AG20443 (cell line): ENCODE results near the gene ITGBL1.

Experiments
- DNase-seq: peaks from one replicate; pipeline ENCODE4 v3.0.0; 2012; ENCODE audit warnings: low spot score, mixed read lengths

ITGBL1 gene

GRCh38 chr13:101626925-101627555, 174.6 kb downstream of the ITGBL1 start:
- DNase-seq, result no peak

GRCh38 chr13:101627556-101627943, 175.1 kb downstream of the ITGBL1 start:
- DNase-seq, result no peak

DNA sequence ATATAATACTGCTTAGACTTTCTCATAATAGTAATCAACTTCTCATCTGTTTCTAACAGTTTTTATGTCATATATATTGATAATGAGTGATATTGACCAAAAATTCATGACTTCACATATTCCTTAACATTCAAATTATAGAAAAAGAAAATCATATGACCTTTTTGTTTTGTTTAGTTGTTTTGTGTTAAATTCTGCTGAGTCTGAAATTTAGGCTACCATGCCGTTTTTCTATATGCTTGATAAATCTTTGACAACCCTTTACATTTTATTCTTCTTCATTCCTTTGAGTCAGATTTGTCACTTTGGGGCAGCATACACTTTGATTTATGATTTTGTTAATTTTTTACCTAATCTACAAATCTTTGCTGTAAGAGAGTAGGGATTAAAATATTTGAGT, 176.4 kb downstream of the ITGBL1 start:
- no peak for DNase-seq

- DNase-seq, result no peak
These were observed 178.9 kb downstream of the ITGBL1 start for GRCh38 chr13:101631395-101631794.

GRCh38 chr13:101634142-101634541, 181.7 kb downstream of the ITGBL1 start:
- DNase-seq, result no peak

- DNase-seq, result no peak
These were observed 187.2 kb downstream of the ITGBL1 start for GRCh38 chr13:101639711-101640110.

DNA sequence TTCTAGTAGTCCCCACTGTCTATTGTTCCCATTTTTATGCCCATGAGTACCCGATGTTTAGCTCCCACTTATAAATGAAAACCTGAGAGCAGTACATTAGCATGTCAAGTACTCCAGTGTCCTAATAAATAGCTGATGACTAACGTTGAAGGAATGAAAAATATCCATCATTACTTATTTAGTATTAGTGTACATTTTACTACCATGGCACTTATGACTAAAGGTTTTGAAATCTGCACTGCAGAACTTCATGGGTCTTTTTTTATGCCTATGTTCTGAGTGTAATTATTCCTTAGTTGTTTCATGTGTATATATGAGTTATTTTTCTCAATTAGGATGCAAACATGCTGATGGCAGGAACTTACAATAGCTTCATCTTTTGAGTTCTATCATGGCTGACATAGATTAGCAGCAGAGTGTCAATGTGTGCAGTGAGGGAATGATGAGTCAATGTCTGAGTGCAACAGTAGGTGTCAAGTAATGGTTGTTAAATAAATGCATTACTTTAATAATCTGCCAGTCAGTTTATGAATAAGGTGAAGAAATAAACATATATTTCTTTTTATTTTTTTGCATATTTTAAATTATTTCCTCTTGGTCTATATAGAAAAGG, 188.4 kb downstream of the ITGBL1 start:
- peak; percentile 12 for DNase-seq

DNA sequence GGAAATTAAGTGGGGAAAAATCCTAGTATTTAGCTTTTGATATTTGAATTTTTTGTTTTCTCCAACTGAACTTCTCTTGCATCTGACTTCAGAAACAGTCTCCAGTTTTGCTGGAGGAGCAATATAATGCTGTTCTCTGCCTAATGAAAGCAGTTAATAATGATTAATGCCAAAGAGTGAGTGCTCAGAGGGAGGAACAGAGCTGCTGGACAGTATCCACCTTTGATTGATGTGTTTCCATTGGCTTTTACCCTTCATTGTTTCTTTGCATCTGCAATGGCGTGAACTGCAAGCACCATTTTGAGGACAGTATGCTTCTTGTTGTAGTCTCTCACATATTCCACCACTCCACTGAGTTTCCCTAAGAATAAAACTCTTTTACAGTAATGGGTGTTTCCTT, 193.4 kb downstream of the ITGBL1 start:
- no peak for DNase-seq

DNA sequence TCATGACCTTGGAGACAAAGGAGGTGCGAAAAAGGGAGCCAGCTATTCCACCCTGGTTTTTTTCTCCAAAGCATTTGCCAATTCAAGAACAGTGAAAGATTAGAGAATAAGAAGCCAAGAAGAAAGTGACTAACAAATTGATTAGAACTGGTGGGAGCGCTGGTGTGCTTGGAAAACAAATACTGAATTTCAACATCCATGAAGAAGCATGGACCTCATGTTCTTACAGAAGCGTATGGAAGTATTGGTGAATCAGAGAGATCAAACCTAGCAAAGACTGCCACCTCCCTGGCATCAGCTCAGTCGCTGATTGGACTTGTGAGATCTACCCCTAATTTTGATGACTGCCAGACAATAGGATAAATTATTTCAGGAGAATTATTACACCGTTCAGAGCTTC, 195.3 kb downstream of the ITGBL1 start:
- no peak for DNase-seq

DNA sequence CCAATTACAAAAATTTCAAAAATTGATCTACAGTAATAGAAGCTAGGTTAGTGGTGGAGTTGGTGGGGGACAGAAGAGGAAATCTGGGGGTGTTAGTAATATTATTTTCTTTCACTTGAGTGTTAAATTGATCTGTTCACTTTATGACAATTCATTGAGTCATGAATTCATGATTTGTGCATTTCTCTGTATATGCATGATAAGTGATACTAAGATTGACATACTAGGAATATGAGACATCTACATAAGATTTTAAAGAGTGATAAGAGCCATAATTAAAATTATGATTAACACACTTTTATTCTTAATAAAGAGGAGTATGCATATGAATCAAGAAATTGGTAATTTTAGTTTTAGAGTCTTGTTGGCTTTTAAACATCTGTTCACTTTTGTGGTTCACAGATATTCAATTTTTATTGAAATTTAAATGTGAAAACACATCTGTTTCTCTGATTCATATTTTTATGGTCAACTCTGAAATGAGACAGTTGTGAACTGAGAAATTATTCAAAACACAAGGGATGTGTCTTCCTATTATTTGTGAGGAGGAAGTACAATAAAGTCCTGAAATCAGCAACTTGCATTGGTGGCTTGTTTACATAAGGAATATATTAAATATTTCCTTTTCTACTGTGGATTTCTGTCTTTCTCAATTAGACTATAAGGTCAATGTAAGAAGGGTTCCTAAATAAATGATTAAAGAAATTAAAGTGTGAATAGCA, 196.5 kb downstream of the ITGBL1 start:
- DNase-seq, result no peak

- DNase-seq, result peak; percentile 61
These were observed 197.1 kb downstream of the ITGBL1 start for GRCh38 chr13:101649488-101650126.

DNA sequence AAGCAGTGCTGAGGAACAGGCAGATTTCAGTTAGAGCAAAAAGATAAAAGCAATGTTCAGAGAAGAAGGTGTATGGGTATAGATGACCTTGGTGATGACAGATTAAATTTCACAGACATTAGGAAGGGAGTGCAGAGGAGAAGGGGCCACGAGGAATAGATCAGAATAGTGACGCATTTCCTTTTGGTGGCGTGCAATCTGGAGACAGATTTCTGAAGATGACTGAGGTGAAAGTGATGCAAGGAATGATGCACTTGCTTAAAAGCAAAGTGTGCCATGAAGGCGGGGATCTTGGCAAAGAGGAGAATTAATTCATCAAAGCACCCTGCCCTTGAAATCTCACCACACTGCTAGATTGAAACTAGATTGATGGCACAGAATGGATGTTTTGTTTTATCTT, 202.4 kb downstream of the ITGBL1 start:
- no peak for DNase-seq

- DNase-seq, result no peak
These were observed 203.0 kb downstream of the ITGBL1 start for GRCh38 chr13:101655435-101655834.

DNA sequence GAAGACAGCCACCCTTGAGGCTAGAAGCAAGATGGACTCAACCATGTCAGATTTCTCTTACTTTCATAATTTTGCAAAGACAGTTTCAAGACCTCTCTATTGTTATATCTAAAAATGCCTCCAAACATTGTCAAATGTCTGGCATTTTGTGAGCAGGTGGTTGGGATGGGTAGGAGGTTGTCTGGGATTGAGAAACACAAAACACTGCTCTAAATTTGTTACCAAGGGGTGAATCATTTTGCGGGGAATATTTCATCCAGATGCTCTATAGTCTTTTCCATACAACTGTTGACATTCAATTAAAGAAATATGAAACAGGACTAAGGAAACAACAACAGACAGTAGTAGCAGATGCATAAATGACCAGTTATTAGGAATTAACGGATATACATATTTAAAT, 208.2 kb downstream of the ITGBL1 start:
- DNase-seq, result no peak

DNA sequence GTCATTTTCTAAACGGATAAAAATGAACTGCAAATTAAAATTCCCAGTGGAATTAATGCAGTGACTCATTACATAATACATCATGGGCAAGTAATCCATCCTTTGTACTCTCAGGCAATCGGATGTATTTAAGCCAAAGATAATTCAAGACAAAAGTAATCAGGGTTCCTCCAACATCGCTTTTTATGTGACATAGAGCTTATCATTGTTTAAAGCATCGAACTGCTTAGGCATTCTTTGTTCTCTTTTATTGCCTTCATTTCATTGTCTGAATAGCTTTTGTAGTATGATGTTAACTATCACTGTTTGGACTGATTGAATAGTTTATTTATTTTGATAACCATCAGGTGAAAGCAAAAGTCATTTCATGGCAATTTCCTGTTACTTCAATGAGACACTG, 209.4 kb downstream of the ITGBL1 start:
- DNase-seq, result no peak

DNA sequence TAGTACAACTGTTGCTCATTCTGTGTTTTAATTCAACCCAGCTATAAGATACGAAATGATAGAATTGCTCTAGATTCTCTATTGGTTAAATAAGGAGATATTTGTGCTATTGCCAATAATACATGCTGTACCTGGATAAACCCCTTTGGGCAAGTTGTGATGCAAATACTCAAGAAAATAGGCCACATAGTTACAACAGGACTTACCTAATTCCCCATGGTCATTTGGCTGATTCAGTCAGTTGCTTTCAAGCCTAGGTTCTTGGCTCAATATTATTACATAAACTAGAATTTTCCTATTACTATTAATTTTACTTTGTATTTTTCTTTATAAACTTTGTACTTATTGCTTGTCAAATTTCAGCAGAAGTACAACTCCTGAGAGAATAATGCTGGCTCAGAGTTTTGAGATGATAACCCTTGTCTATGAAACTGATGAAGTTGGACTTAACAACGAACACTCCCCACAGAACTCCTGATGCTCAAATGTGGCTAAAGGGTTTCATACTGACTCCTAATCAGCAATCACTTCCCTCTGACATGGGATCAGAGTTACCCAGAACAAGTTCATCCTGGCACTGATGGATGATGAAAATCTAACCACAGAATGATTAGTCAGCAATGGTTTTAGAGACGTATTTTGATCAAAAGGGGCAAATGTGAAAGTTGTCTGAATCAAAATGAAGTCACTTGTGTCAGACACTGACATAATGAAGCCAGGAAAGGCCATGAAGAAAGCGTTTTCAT, 221.1 kb downstream of the ITGBL1 start:
- DNase-seq, result no peak

DNA sequence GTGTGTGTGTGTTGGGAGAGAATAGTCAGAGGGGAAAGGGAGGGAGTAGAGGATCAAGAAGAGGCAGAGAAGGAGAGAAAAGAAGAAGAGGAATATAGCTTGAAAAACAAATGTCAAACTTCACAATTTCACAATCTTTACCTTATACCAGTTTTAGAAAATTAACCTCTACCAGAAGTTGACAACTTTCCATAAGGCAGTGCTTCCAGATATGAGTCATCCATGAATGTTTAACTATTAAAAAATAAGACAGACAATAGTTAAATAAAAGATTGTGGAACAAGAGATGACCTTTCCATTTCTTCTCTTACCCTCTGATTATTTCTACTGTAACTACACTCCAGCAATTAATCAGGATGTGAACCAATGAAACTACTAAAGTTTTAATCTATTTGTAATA, 229.4 kb downstream of the ITGBL1 start:
- DNase-seq, result no peak

GRCh38 chr13:101686003-101686402, 233.5 kb downstream of the ITGBL1 start:
- no peak for DNase-seq

DNA sequence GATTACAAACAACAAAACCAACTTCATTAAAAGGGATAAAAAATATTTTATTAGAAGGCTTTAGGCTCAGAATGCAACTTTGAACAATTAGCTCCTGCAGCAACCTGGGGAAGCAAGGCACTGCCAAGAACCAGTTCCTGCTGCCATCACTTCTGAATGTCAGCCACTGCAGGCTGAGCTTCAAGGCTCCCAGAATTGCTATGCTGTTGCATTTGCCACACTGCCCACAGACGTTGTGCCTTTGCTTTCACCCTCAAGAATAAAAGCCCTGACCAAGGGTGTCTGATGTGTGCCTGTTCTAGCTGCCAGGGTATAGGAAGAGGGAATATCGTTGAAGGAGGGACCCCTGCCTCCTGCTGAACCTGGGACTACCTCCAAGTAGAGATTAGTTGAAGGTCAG, 238.4 kb downstream of the ITGBL1 start:
- no peak for DNase-seq

GRCh38 chr13:101691341-101691860, 238.9 kb downstream of the ITGBL1 start:
- peak; percentile 20 for DNase-seq

- DNase-seq, result no peak
These were observed 243.5 kb downstream of the ITGBL1 start for GRCh38 chr13:101695870-101696516.

GRCh38 chr13:101697745-101698144, 245.3 kb downstream of the ITGBL1 start:
- DNase-seq, result no peak
